ENCODE results near the gene ROBO2.

Gene ROBO2

DNA sequence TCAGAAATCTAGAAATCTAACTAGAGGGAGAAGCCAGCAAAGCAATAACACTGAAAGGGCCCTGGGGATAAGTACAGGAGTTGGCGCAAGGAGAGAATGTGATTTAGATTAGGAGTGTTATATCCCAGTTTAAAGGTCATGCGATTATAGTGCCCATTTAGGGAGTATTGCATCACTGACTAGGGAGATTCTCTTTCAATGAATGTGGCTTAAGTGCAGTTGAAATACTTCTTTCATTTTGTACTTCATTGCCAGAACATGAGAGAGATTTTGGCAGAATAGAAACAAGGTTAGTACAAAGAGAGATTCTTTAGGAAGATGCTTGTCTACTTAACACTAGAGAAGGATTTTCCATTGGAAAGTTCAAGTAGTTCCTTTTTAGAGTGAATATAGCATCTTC lies 13.9 kb downstream of the ROBO2 start:
- DNase-seq = no peak

DNA sequence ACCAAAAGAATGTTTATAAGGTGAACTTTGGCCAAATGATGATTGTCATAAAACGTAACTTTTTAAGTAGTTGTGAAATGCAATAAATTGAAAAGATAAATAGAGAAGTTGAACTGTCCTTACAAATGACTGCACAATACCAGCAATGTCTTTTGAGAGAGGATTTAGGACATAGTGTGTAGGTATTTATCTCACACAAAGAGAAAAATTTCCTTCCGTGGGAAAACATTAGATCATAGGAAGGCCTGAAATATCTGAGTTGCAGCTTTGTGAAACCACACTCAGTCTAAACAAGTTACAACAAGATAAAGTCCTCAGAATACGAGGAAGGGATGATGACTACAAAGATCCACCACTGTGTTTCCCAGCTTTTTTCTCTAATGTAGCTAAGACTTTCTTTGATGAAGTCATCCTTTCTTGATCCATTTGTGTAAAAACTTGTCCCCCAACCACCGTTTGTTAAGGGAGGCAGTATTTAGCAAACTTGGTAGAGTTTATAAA lies 16.0 kb downstream of the ROBO2 start:
- no peak for DNase-seq

- no peak for DNase-seq
Measured at GRCh38 chr3:77059354-77059753, 19.5 kb downstream of the ROBO2 start.

DNA sequence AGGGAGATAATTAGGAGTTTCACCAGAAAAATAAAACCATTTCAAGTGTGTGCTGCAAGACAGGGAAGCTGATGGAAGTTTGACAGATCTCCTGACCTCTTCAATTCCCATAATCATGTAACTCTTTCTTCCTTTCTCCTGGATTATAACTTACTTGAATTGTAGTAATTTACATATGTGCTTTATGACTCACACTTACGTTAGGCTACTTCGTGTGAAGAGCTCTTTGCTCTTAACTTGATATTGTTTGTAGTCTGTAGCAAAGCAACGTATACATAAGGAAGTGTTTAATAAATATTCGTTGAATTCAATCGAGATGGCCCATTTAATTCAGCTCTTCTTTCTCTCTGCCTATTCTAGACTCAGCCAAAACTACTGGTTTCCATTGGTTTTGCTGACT lies 23.5 kb downstream of the ROBO2 start:
- no peak for DNase-seq

- DNase-seq = no peak
Measured at GRCh38 chr3:77065750-77066149, 25.9 kb downstream of the ROBO2 start.

- no peak for DNase-seq
Measured at GRCh38 chr3:77066829-77067228, 26.9 kb downstream of the ROBO2 start.

- no peak for DNase-seq
Measured at GRCh38 chr3:77068808-77069207, 28.9 kb downstream of the ROBO2 start.

DNA sequence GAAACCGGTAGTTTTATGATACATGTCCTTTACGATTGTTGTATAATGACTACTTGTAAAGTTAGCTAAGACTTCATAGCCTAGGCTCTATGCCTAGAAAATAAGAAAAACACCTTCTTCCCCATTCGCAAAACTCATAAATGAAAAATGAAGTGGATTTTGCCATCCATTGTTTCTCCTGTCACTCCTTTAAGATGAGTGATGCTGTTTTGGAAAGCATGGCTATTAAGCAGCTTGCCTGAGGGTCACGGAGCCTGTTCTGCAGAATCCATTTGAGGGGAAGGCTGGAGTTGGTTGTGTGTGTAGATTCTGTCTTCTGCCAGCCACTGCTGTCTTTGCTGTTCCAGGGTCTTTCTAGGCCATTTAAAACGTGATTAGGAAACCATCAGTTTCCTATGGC lies 31.5 kb downstream of the ROBO2 start:
- no peak for DNase-seq

GRCh38 chr3:77071809-77072208 lies 31.9 kb downstream of the ROBO2 start:
- DNase-seq = no peak

DNA sequence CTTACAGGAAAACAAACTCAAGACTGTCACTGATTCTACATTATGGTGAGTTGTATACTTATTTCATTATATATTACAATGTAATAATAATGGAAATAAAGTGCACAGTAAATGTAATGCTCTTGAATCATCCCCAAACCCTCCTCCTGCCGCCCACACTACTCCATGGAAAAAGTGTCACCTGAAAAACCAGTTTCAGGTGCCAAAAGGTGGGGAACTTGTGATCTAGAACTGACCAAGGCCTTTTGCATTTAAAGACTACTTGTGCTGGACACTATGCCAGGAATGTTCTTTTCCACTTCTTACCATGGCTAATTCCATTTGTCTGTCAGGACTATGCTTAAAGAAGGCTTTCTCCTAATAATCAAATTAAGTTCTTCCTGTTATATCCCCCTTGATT lies 32.3 kb downstream of the ROBO2 start:
- no peak for DNase-seq

- DNase-seq = no peak
Measured at GRCh38 chr3:77078279-77078678, 38.4 kb downstream of the ROBO2 start.

- no peak for DNase-seq
Measured at GRCh38 chr3:77079988-77080610, 40.2 kb downstream of the ROBO2 start.

- no peak for DNase-seq
Measured at GRCh38 chr3:77081240-77081661, 41.4 kb downstream of the ROBO2 start.

GRCh38 chr3:77084511-77084910 lies 44.6 kb downstream of the ROBO2 start:
- DNase-seq = no peak

GRCh38 chr3:77086408-77086807 lies 46.5 kb downstream of the ROBO2 start:
- DNase-seq = no peak

- DNase-seq = no peak
Measured at GRCh38 chr3:77091809-77092208, 51.9 kb downstream of the ROBO2 start.

DNA sequence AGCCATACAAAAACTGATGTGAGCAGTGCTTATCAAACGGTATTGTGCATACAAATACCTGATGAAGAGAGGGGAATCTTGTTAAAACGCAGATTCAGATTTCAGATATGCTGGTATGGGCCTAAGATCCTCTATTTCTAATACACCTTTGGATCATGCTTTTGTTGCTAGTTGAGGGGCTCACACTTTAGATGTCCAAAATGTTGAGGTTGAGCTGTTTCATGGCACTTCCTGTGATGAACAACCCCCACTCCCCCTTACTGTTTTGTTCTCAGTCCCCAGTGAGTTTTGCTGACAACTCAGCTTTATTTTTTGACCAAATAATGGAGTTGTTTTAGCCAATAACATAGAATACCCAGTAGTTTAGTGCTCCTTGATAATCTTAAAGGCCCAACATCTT lies 53.2 kb downstream of the ROBO2 start:
- DNase-seq = no peak

GRCh38 chr3:77096145-77096544 lies 56.2 kb downstream of the ROBO2 start:
- DNase-seq = no peak

GRCh38 chr3:77096966-77097890 lies 57.3 kb downstream of the ROBO2 start:
- DNase-seq = no peak

DNA sequence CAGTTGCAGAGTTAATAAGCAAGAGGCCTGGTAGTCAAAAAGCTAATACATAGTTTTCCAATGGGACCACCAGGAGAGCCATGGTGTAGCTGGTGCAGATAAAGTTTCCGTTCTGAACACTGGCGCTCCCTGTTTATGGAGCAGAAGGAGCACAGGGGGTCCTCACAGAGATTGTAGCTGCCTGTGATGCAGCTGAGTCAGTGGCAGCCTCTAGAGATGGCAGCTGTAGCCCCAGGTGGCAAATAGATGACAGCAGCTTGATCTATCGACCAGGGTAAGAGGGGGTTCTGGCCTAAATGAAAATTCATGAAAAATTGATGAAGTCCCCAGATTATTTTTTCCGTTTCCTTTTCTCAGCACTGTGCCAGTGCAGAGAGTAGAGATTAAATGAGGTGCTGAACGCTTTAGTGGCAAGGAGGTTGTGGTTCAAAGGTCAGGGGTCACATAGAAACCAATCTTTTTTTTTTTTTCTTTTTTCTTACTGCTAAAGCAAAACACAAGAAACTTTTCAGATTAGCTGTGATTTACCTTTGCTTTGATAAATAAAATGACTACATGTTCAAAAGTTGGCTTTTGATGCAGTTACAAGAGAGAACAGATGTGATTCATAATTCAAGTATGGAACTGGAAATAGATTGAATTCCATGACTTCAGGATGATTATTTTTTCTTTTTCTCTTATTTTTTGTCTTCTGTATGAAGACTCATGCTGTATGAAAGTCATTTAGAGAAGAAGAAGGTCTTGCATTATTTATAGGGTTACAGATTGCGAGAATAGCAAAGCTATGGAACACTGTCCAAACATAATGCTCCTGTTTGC lies 63.3 kb downstream of the ROBO2 start:
- DNase-seq = no peak

DNA sequence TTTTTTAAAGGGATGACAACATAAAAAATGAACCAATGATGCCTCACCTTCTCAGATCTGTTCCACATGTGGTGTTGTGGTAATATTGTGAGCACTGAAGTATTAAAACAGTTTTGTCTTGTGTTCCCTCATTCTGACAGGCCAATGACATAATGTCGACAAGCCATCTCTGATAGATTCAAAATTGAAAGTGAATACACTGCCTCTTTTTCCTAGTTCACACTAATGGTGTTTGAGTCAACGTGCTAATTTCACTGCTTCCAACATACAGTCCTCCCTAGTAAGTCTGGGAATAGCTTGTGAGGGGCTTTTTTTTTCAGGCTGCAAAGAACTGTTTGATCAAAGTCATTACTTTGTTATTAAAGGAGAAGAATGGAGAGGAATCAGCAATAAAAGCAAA lies 82.8 kb downstream of the ROBO2 start:
- DNase-seq = no peak

DNA sequence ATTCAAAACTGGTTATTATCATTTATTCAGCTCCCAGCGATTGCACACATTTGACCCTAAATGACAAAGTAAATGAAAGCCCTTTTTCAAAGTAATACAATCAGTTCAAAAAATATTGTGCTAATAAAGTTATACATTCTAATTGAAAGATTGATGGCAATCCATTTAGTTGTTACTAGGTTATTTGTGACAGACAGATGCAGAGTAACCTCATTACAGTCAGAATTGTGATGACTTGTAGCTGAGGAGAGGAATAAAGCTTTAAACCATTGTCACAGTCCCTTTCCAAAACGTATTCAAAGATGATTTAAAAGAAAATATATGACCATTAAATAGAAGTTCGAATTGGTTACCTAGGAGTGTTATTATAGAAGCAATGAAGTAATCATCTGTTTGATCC lies 86.1 kb downstream of the ROBO2 start:
- no peak for DNase-seq

GRCh38 chr3:77134769-77135168 lies 94.9 kb downstream of the ROBO2 start:
- no peak for DNase-seq
